Effector CD8-positive, alpha-beta T cell (primary cell): ENCODE data around the gene ECE1.
A peak's percentile ranks its signal among the peaks of the same experiment; 100 is the strongest.

ENCODE experiments used
- DNase-seq: peaks from one replicate; lab custom pipeline; 2025; lab: John Stamatoyannopoulos, UW
- total RNA-seq, 4 experiments: gene quantifications; one replicate each; lab custom pipeline; 2026; lab: John Stamatoyannopoulos, UW

Gene ECE1
- total RNA-seq, result 70.2 to 179 (median 83.1) reads per million in 4 experiments

- DNase-seq, result peak; percentile 31
These were observed at the start of gene ECE1 for GRCh38 chr1:21289700-21290545. TSS of gene ECE1 (minus strand) at chr1:21290463. CDS start at chr1:21290414, 49 bp downstream.

DNA sequence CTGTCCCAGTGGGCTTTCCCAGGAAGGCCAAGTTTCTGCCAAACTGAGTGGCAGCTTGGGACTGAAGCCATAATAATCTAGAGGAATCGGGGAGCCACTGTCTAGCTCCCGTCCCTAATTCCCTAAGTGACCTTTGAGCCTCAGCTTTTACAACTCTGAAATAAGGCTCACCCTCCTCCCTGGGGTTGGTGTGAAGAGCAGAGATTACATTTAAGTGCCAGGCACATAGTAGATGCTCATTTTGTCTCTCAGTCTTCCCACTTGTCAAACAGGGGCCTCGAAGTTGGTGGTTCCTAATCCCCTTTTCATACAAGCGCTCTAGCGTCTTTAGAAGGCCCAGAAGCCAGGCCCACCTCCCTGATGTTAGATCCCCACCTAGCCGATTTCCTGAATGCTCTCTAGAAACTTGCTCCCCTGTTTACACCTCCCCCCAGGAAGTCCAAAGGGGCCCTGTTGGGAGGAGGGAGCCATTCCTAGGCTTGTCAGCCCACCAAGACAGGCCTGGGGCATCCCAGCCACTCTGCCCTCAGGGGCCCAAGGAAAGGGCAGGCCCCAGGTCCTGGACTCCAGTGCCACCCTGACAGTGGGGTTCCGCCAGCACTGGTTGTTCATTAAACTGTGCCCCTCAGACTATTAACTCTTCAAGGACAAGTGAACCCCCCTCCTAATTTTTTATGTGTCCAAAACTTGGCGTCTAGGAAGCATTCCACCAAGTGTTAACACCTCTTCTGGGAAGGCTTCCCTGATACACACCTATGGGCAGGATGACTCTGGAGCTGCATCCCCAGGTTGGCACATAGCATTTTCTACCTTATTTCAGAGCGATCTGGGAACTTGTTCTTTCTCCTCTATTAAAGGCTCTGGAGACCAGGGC lies 49.3 kb upstream of the ECE1 start:
- no peak for DNase-seq

GRCh38 chr1:21338573-21339355 lies 48.5 kb upstream of the ECE1 start:
- no peak for DNase-seq

DNA sequence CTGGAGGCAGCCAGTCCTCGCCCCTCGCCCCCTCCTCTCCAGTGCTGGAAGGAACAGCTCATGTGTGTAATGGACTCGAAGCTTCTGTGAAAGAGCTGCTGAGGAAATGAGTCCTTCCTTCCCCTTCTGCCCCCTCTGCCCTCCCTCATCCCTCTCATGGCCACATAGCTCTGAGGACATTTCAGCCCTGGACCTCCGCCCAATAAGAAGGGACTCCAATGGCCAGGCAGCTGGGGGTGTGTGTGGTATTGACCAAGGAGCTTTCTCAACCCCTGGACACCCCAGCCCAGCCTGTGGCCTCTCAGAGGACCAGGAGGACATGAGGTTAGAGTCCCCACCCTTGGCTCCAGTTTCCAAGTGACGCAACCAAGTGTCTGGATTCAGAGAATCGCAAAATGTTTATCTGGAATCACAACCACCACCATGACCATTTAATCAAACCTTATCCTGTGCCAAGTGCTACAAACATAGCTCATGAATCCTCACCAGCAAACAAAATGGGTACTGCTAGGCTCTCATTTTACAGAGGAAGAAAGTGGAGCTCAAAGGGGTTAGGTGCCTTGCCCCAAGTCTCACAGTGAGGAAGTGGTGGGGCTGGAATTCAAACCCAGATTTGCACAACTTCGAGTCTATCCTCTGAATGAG lies 47.8 kb upstream of the ECE1 start:
- no peak for DNase-seq

- DNase-seq, result no peak
These were observed 47.2 kb upstream of the ECE1 start for GRCh38 chr1:21337454-21337927.

DNA sequence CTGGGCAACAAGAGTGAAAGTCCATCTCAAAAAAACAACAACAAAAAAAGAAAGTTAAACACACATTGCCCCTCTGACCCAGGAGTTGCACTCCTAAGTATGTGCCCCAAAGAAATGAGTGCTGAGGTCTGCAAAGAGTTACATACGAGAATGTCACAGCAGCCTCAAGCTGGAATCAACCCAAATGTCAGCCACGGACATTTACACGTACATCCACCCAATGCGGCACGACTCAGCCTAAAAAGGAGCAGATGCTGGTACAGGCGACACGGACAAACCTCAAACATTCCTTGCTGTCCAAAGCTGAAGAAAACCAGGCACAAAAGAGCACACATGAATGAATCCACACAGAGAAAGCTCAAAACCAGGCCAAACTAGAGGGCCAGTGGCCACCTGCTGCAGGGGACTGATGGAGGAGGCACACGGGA lies 46.8 kb upstream of the ECE1 start:
- no peak for DNase-seq

GRCh38 chr1:21335750-21336224 lies 45.5 kb upstream of the ECE1 start:
- no peak for DNase-seq

DNA sequence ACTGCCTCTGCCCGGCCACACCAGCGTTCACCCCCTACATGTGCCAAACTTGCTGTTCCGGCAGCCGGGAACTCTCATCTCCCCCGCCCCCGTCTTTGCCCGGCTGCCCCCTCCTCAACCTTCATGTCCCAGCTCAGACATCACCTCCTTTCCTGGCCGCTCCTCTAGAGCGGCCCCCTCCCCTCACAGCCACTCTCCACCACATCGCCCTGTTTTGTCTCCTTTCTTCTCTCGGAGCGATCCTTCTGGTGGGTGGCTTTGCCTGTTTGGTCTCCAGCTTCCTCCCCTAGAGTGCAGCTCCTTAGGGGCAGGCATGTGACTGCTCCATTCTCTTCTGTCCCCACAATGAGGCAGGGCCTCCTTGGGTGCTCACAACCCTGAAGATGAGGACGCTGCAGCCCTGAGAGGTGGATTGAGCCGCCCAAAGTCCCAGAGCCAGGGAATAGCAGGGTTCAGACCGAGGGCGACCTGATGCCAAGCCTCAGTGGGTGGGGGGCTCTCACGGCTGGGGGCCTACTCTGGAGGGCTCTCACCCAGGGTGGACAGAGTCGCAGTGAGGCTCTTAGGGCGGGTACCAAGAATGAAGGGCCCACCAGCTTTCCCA lies 44.9 kb upstream of the ECE1 start:
- no peak for DNase-seq

DNA sequence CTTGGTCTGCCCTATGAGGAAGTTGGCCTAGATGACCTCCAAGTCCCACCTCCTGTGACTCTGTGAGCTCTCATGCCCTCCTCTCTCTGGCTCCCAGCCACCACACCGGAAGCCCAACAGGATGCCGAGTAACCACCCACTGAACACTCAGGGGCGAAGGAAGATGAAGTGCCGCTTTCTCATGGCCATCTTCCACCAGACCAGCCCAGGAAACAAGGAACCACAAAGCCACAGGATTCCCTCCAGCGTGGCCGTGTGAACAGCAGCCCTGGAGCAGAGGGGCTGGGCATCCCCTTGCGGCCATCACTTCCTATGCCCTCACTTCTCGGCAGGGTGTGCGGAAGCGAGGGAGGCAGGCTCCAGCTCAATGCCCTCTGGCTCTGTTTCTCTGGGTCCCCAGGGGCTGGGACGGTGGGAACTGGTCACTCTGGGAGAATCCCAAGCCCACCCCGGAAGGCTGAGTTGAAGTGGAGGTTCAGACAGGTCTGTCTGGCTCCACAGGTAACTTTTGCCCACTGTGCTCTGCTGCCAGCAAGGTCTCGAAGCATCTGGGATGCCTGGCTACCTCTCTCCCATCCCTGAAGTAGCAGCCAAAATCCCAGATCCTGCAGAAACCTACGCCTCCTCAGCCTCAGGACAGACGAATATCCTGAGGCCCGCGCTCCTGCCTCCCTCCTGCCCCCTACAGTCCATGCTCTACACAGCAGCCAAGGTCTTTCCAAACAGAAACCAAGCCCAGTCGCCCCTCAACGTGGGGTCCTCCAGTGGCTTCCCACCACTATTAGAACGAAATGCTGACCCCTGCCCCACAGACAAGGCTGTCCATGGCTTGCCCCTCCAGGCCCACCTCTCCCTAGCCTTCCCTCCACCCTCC lies 44.2 kb upstream of the ECE1 start:
- DNase-seq, result peak; percentile 60

DNA sequence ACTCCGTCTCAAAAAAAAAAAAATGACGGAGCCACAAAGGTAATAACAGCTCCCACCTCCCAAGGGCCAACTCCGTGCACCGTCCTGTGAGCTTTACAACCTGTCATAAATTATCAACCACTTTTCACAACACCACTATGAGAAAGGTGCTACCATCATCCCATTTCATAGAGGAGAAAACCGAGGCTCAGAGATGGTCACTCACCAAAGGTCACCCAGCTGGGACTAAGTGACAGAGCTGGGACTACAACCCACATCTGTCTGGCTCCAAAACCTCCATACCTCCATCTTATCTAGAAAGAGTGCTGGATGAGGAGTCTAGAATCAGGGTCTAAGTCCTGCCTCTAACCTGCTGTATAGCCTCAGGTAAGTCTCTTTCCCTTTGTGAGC lies 43.6 kb upstream of the ECE1 start:
- DNase-seq, result no peak

DNA sequence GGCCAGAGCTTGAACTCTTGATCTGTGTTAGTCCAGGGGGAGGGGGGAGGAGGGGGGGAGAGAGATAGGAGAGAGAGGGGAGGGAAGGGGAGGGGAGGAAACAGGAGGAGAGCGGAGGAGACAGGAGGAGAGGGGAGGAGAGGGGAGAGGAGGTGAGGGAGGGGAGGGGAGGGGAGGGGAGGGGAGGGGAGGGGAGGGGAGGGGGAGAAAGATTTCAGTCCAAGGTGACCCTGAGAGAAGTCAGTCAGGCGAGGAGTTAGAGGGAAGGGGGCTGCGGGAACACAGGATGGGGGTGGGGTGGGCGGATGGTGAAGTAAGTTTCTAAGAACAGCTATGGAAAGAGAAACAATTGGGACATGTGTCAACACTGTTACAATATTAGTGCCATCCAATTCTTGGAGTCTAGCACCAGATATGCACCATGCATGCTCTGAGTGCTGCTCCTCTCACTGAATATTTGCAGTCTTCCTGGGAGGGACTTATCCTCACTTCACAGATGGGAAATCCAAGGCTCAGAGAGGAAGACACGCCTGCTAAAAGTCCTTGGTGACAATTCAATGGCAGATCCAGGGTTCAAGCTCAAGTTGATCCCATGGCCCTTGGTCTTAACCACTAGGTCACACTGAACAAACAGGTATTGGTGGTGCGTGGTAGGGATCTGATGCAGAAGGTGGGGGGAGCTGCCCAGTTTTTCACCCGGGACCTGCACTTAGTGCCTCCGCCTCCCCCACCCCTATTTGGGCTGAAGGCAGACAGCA lies 42.5 kb upstream of the ECE1 start:
- DNase-seq, result no peak

DNA sequence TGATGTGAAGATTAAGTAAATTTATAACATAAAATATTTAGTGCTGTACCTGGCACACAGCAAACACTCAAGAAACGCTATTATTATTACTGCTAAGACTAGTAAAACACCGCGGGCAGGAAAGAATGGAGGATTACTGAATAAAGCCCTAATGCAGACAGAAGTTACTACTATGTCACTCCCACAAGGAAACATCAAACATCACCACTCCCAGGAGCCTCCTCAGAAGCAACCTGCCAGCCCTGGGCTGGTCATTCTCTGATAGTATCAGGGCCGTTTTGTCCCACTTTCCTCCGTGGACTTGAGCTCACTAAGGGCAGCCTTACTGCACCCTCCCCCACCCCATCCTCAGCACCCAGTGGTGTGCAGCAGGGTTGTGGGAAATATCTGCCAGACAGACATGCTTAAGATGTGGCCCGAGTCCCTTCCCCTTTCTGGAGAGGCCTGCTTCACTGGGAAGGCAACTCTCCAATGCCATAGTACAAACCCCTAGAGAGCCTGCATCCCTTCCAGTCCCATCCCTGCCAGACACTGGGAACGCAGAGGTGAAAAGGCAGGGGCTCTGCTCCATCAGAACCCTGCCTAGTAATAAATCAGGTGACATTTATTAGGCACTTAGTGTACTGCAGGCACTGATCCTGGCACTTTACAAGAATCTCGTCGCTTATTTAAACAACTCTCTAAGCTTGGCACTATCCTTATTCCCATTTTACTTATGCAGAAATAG lies 41.7 kb upstream of the ECE1 start:
- no peak for DNase-seq

GRCh38 chr1:21330544-21330943 lies 40.3 kb upstream of the ECE1 start:
- DNase-seq, result no peak

DNA sequence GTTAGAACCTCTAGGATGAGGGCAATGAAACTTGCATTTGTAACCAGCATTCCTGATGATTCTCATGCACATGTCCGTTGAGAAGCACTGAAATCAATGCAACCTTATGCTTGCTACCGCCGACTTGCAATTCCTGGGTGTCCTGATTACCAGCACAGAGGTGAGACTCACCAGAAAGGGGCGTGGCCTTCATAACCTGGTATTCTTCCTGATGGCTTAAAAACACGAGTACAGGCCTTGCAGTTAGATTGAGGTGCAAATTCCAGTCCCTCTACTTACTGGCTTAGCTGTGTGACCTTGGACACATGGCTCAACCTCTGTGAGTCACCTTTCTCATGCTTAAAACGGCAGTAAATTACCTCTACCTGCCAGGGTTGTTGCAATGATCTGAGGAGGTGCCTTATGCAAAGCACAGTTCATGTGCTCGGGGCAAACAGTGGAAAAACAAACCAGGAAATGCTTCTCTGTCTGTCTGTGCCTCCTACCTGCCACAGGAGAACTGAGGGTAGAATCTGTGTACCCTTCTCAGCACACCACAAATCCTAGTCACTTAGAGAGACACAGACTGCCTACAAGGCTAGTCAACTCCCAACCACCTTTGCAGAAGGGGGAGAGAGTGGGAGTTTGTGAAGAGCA lies 39.1 kb upstream of the ECE1 start:
- DNase-seq, result no peak

- no peak for DNase-seq
These were observed 37.5 kb upstream of the ECE1 start for GRCh38 chr1:21327566-21328323.

DNA sequence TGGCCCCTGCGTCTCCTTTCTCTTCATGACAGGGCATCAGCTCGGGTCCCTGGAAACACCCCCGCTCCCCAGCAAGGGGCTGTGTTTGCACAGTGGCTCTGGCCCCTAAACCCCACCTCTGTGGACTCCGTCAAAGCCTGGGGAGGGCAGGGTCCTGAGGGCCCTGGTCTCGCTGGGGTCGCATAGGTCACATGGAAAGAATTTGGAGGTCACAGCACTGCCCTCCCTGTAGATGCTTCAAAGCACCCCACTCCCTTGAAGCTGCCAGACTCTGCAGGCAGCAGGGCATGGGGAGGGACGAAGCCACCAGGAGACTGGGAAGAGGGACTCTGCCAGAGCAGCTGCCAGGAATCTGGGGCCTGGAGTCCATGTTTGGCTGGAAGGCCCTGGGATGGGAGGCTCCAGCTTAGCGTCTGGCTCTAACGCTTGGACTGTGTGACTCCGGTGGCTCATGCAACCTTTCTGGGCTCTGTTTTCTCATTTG lies 36.6 kb upstream of the ECE1 start:
- DNase-seq, result no peak
